NCI-H2227 (cell line): ENCODE results near the gene LURAP1L.

Source experiments
- DNase-seq: peaks from one replicate; lab custom pipeline; 2025; ENCODE audit not compliant: unreplicated experiment; lab: John Stamatoyannopoulos, UW

The LURAP1L gene, protein sequence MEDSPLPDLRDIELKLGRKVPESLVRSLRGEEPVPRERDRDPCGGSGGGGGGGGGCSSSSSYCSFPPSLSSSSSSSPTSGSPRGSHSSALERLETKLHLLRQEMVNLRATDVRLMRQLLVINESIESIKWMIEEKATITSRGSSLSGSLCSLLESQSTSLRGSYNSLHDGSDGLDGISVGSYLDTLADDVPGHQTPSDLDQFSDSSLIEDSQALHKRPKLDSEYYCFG

GRCh38 chr9:12774861-12775678 lies at the start of gene LURAP1L:
TSS of gene LURAP1L (plus strand) at chr9:12775020. CDS start at chr9:12775716, 696 bp downstream.
- peak; percentile 56 for DNase-seq

DNA sequence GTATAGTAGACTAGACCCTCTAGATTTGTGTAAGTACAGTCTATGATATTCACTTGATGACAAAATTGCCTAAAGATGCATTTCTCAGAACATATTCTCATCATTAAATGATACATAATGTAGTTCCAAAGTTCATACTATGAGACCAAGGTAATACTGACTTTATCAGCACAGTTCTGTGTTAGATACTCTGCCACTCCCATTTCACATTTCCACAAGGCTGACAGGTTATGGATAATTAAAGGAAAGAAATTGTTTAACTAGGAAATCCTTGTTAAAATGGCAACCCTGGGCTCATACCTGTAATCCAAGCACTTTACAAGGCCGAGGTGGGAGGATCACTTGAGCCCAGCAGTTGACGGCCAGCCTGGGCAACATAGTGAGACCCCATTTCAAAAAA lies 48.0 kb upstream of the LURAP1L start:
- DNase-seq: no peak

GRCh38 chr9:12730198-12730597 lies 44.6 kb upstream of the LURAP1L start:
- DNase-seq: no peak

- no peak for DNase-seq
Observed at GRCh38 chr9:12730927-12731326, 43.9 kb upstream of the LURAP1L start.

GRCh38 chr9:12732971-12733370 lies 41.8 kb upstream of the LURAP1L start:
- DNase-seq: no peak

DNA sequence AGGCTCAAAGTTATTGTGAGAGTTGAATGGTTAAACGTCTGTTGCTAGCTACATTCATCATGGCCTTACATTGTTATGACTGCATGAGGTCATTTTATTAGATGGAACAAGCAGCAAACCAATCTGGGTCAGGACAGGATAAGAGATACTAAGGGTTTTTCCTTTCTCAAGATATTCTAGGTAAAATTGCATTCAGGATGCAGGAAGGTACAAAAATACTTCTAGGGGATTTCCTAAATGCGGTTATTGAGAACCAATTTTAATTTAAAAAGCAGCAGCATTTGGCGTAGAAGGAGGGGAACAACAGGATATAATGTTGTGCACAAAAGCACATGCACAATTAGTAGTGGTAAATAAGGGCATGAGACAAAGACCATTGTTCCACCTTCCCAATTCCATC lies 39.2 kb upstream of the LURAP1L start:
- no peak for DNase-seq

DNA sequence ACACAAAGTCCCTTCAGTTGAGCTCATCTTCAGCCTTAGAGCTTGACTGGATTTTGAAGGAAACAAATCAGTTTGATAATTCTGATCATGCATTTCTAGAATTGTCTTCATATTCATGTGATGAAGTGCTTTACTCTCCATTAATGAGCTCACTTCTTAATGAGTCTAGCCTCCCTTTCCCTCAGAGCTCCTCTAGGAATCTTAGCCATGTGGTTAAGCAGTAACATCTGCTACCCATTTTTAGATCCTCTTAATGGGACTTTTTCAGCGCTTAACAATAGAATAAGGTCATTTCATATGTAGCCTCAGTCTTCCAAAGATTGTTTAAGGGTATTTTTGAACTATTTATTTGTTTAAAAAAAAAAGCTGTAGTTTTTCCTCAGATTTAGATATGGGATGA lies 36.9 kb upstream of the LURAP1L start:
- no peak for DNase-seq

- no peak for DNase-seq
Observed at GRCh38 chr9:12739014-12739652, 35.7 kb upstream of the LURAP1L start.

DNA sequence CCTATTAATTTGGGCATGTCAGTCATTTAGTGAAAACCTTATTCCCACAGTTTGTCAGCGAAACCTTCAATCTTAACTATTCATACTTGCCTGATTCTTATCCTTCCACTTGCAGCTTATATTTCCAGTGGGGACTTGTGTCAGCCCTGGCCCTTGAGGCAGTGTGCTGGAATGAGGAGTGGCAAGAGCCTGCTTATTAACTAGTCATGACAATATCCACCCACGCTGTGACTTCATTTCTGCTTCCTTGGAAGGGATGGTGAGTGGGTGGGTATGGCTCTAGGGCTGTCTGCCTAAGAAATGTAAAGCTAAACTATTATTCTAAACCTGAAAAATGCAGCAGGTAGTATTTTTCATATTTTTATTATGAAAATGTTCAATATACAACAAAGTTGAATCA lies 34.0 kb upstream of the LURAP1L start:
- DNase-seq: no peak

DNA sequence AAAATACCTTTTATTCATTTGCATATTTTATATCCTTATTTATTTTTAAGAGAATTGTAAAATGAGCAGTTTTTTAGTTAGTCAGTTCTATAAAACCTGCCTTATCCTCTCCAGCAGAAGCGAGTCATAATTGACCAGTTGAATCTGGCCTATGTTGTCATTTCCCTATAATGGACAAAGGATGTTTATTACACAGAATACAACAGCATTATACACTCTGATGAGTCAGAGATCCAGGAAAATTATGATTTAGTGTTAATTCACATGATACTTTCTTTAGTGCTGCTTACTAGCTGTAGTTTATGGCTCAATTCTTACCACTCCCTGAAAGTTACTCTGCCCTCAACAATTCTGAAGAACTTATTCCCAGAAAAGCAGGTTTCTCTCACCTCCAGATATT lies 26.8 kb upstream of the LURAP1L start:
- DNase-seq: no peak

GRCh38 chr9:12748954-12749353 lies 25.9 kb upstream of the LURAP1L start:
- no peak for DNase-seq

DNA sequence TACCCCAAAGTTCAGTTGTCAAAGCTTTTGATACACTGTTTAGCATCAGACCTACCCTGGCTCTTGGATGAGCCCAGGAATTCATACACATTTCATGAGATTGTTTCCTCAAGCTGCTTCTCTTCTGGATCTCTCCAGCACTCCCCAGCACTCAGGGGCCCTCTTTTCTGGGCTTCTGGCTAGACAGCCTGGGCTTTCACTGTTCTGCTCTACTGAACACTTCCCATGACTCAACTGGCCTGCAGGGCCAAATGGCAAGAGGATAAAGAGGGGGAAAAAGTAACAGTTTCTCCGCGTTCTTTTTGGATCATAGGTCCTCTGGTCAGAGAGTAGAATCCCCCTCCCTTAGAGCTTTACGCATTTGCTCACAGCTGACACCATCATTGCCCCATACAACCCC lies 20.9 kb upstream of the LURAP1L start:
- DNase-seq: no peak

DNA sequence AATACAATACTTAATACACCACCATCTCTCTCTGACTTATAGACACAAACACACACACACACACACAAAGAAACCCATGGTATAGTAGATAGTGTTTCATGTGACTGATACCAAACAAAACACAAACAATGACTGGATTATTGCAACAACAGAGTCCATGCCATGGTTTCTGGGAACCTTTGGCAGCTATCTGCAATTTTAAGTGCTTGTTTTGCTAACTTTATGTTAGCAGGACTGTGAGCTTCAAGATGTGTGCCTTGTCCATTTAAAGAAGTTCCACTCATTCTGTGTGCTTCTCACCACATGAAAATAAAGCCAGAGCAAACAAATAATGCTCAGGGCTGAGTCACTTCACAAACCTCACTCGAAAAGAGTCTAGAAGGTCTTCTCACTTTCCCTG lies 15.1 kb upstream of the LURAP1L start:
- DNase-seq: no peak

- no peak for DNase-seq
Observed at GRCh38 chr9:12760758-12761157, 14.1 kb upstream of the LURAP1L start.

DNA sequence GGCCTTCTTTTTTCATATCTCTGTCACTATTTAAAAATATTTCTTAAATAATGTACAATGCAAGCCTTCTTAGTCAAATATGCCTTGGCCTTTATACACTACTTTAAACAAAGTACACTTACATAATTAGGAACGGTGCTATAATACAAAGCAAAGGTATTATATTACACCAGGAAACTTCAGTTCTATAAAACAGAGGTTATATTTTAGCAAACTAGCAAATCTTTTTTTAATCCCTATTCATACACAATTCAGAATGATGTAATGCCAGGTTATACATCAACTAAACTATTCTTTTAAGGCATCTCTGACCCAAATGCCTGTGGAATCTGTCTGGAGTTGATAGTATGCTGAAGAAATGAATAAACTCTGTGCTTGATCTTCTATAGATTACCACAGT lies 10.7 kb upstream of the LURAP1L start:
- no peak for DNase-seq

DNA sequence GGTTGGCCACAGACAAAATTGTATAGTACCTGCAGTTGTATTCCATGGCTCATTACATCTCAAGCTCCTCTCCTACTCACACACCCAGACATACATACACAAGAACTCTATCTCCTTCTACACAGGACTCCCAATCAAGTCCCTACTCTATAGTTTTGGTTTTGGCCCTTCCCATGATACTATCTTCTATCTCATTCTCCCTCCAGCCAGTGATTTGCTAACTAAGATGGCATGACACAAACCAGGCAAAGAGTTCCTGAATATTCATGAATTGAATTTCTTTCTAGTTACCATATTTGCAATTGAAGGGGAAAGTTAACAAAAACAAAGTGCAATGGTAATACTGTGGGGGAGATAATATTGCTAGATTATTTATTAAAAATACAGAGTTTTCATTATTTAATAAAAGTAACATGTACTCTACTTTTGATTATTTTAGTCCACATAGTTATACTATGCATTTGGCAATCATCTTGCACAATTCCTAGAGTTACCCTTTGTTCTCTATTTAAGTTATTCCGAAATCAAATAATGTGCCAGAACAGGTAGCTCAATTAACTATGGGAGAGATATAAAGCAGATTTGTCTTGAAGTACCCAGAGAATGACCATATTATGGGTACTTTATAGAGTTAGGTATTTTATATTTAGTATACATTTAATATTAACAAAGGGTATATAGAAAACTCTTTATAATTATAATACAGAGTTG lies 9.6 kb upstream of the LURAP1L start:
- DNase-seq: no peak

- no peak for DNase-seq
Observed at GRCh38 chr9:12766357-12766756, 8.5 kb upstream of the LURAP1L start.

DNA sequence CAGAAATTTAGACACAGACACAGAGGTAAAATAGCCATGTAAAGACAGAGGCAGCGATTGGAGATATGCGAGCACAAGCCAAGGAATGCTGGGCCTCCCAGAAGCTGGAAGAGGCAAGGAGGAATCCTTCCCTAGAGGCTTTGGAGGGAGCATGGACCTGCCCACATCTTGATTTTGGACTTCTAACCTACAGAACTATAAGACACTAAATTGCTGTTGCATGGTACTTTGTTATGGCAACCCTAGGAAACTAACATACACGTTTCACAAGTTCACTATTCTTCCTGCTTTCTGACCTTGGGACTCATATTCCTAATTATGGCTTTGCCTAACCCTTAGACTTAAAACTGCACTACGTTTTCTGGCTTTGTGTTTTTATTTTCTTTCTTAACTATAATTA lies 4.6 kb upstream of the LURAP1L start:
- no peak for DNase-seq

DNA sequence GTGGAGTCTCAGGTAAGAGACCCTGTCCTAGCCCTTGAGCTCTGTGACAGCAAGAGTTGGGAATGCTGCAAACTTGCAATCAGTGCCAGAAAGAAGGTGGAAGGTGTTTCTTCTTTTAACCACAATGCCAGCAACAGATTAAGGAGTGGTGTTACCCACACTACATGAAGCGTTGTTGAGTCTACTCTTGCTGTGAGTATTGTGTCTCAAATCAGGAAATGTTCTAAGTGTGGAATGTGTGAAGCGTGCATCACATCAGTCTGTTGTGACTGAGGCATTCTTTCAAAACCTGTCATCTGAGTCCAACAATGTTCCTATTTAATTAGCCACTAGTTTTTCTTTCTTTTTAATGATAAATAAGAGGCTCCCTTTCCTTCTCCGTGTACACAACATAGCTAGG lies 2.9 kb upstream of the LURAP1L start:
- no peak for DNase-seq

GRCh38 chr9:12773562-12773961 lies 1.3 kb upstream of the LURAP1L start:
- DNase-seq: no peak

- peak; percentile 73 for DNase-seq
Observed at GRCh38 chr9:12775679-12776512, 1.1 kb downstream of the LURAP1L start.
